Measurements from ENCODE around the gene KCTD16. TPM values are rescaled to one million over a fixed set of nuclear protein-coding genes. Genes with fewer than 3 reads are reported as not detected.

Gene KCTD16
- total RNA-seq, 4 donors from 2014 or later, result under 0.01 to 0.19 (median 0.17) TPM; not detected in 1

GRCh38 chr5:144232285-144232684 lies 61.6 kb downstream of the KCTD16 start:
- TF ChIP-seq CTCF (IDR thresholded peaks at IDR 0.05; ENCODE audit: low read depth), result no peak

GRCh38 chr5:144236499-144236898 lies 65.8 kb downstream of the KCTD16 start:
- no peak for TF ChIP-seq CTCF (IDR thresholded peaks at IDR 0.05; ENCODE audit: low read depth)

GRCh38 chr5:144237851-144238250 lies 67.2 kb downstream of the KCTD16 start:
- no peak for TF ChIP-seq CTCF (IDR thresholded peaks at IDR 0.05; ENCODE audit: low read depth)

- no peak for TF ChIP-seq CTCF (IDR thresholded peaks at IDR 0.05; ENCODE audit: low read depth)
These were observed 76.5 kb downstream of the KCTD16 start for GRCh38 chr5:144247131-144247530.

- no peak for TF ChIP-seq CTCF (IDR thresholded peaks at IDR 0.05; ENCODE audit: low read depth)
These were observed 77.3 kb downstream of the KCTD16 start for GRCh38 chr5:144248015-144248414.

- TF ChIP-seq CTCF (IDR thresholded peaks at IDR 0.05; ENCODE audit: low read depth), result no peak
These were observed 79.2 kb downstream of the KCTD16 start for GRCh38 chr5:144249755-144250464.

GRCh38 chr5:144254552-144254951 lies 83.9 kb downstream of the KCTD16 start:
- no peak for TF ChIP-seq CTCF (IDR thresholded peaks at IDR 0.05; ENCODE audit: low read depth)

All from subcutaneous adipose tissue (tissue), 4 donors.